Measurements from ENCODE around the gene PCLO. TPM values are rescaled to one million over a fixed set of nuclear protein-coding genes. Genes with fewer than 3 reads are reported as not detected.

The PCLO gene
- total RNA-seq, 1 donor from 2014 or later: 5.2 TPM

DNA sequence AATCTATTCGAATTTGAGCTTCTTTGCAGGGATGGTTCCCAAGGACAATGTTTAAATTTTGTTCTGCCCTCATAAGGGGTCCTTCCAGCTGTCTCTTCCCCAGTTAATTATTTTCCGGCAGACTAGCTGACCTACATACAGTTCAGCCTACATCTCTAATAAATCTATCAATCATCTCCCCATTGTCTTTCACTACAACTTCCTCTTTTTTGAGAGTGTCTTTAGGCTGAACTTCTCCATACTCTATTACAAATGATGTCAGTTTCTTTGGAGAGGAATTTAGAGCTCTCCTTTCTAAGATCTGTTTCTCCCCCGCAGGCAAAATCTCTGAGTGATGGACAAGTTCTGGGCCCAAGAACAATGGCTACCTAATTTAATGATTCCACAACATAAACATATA, 122.2 kb downstream of the PCLO start:
- DNase-seq (ENCODE audit: low read depth): no peak

DNA sequence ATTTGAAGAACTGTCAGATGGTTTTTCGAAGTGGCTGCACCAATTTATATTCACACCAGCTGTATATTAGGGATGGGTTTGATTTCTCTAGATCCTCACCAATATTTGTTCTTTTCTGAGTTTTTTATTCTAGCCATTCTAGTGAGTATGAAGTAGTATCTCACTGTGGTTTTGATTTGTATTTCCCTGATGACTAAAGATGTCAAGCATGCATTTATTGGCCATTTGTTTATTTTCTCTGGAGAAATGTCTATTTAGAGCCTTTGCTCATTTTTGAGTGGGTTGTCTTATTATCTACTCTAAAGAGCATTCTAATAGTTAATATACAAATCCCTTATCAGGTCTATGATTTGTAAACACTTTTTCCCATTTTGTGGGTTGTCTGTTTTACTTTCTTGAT, 123.9 kb downstream of the PCLO start:
- DNase-seq (ENCODE audit: low read depth): peak; percentile 23

DNA sequence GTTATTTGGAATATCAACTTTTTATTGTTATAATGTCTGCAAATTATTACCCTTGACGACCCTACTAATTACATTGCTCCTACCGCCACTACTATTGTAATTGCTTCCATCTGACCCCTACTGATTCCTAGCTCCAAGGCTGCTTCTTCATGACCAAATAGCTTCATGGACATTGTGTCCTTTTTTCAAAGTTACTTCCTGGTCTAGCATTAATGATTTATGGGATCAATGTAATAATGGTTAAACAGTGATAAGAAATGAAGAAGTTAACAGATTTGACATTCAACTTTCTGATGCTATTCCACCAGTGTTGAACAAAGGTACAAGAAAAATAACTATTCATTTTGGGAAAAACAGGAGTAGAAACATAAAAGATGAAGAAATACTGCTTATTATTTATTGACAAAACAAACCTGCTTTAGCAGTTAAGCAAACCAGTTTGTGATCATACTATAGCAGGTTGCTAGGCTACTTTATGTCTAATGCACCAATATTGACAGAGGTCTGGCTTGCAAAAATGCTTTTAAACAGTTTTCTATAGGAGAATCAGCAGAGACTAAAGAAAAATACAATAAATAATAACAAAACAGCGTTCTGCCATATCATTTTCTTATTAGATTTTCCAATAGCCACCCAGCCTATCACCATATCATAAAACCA, 125.8 kb downstream of the PCLO start:
- DNase-seq (ENCODE audit: low read depth): peak; percentile 58

DNA sequence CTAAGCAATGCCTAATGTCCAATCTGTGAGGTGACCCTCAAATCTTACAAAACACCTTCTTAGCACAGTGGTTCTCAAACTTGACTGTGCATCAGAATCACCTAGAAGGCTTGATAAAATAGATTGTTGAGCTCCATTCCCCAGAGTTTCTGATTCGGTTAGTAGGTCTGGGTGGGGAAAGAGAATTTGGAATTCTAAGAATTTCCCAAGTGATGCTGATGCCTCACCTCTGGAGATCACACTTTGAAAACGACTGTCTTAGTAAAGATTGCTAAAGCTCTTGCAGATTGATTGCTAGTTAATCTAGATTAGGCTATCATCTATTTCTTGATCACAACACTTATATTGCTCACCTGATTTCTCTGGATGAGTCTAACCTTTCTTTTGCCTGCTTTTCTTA, 126.6 kb downstream of the PCLO start:
- no peak for DNase-seq (ENCODE audit: low read depth)

DNA sequence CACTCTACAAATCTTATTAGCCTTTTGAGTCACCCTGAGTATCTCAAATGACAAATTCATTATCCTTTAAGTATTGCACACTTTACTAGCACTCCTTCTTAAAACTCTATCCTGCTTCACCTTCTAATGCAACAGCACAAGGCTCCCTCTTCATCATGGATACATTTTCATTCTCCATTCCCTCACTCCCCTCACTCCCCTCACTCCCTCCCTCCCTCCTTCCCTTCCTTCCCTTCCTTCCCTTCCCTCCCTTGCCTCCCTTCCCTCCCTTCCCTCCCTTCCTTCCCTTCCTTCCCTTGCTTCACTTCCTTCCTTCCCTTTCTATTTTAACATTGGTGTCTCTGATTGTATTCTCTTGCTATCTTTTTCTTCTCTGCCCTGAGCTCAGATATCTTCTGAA, 130.5 kb downstream of the PCLO start:
- no peak for DNase-seq (ENCODE audit: low read depth)

DNA sequence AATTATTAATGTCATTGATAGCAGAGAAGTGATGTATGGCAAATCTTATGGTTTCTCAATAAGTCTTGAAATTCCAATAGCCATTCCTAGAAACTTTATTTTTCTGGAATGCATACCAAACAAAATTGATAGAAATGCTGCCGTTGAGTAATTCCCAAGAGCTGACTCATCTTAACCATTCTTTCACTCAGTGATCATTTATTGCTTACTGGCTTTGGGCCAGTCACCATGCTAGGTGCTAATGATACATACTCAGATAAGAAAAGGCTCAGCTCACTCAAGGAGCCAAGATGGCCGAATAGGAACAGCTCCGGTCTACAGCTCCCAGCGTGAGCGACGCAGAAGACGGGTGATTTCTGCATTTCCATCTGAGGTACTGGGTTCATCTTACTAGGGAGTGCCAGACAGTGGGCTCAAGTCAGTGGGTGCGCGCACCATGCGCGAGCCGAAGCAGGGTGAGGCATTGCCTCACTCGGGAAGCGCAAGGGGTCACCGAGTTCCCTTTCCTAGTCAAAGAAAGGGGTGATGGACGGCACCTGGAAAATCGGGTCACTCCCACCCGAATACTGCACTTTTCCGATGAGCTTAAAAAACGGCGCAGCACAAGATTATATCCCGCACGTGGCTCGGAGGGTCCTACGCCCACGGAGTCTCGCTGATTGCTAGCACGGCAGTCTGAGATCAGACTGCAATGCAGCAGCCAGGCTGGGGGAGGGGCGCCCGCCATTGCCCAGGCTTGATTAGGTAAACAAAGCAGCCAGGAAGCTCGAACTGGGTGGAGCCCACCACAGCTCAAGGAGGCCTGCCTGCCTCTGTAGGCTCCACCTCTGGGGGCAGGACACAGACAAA, 138.6 kb downstream of the PCLO start:
- DNase-seq (ENCODE audit: low read depth): peak; percentile 88

DNA sequence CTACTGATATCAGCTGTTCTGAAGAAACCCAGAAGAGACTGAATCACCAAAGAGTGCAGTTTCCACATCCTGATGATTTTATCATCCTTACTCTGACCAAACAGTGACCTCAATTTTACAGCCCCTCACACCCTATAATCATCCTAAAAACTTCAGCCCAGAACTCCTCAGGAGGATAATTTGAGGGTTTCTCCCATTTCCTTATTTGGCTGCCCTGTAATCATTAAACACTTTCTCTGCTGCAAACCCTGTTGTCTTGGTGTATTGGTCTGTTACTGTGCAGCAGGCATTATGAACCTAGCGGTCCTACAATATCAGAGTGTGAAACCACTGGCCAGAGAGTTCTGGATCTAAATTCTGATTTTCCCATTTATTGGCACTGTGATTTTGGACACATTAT, 141.7 kb downstream of the PCLO start:
- no peak for DNase-seq (ENCODE audit: low read depth)

DNA sequence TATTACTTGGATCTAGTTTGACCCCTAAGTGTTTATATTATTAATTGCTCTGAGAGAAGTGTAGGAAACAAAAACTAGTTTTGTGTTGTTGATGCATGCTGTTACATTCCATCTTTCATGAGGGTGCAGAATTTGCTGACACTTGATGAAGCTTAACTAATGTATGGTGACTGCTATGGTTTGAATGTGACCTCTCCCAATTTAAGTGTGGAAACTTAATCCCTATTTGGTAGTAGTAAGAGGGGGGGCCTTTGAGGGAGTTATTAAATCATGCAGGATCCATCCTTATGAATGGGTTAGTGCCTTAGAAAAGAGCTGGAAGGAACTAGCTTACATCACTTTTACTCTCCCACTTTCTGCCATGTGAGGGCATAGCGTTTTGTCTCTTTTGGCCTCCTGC, 142.5 kb downstream of the PCLO start:
- DNase-seq (ENCODE audit: low read depth): no peak

DNA sequence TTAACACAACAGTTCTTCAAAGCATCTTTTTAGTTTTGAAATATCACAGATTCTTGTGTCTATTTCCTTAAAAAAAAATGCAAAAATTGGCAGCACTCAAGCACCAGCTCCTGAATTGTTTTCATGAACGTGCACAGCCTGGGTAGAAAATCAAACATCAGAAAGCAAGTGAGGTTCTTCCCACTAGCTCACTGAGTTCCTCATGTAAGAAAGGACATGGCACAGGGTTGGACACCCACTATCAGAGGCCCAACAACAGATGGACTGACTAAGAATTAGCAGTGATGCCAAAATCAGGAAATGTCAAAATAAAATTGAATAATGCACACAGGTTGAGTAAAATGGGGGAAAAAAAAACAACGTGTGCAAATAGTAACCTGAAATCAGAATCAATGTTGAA, 146.8 kb downstream of the PCLO start:
- DNase-seq (ENCODE audit: low read depth): no peak

DNA sequence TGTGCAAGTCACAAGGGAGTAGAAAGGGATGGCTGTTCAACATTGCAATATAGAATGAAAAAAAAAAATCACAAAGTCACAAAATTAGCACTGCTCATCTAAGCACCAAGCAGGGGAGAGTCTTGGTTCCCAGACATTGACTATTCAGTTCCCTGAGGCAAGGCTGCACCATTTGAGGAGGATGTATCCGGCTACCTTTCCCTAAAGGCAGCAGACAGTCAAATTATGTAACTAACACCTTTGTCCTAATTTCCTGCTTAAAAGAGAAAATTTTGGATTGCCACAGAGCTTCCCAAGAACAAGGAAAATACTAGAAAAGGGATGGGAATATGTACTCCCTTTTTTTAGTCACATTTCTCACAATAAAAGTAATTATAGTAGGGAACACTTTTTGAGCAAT, 148.1 kb downstream of the PCLO start:
- no peak for DNase-seq (ENCODE audit: low read depth)

DNA sequence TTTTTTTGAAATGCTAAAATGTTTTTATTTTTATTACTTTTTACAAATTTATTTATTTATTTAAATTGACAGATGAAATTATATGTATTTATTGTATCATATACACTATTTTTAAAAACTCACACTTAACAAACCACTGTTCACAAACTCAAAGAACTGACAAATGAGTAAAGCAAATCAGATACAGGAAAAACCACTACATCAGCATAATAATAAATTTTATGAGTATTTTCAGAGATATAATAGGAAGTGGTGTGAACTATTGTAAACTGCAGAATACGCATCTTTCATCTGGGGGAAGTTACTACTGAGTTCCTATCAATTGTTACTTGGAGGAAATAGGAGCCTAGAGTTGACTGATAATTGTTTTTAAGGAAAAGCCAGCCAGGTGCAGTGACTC, 150.7 kb downstream of the PCLO start:
- no peak for DNase-seq (ENCODE audit: low read depth)

DNA sequence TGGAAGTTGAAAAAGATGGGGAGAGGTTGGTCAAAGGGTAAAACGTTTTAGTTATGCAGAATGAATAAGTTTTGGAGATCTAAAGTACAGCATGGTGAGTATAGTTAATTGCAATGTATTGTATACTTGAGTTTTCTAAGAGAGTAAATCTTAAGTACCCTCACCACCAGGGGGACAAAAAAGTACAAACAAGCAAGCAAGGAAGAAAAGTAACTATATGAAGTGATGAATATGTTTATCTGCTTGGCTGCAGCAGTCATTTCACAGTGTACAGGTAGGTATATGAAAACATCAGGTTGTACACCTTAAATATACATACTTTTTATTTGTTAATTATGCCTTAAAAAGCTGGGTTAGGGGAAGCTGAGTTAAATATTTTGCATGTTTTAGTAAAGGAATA, 157.3 kb downstream of the PCLO start:
- DNase-seq (ENCODE audit: low read depth): peak; percentile 6

DNA sequence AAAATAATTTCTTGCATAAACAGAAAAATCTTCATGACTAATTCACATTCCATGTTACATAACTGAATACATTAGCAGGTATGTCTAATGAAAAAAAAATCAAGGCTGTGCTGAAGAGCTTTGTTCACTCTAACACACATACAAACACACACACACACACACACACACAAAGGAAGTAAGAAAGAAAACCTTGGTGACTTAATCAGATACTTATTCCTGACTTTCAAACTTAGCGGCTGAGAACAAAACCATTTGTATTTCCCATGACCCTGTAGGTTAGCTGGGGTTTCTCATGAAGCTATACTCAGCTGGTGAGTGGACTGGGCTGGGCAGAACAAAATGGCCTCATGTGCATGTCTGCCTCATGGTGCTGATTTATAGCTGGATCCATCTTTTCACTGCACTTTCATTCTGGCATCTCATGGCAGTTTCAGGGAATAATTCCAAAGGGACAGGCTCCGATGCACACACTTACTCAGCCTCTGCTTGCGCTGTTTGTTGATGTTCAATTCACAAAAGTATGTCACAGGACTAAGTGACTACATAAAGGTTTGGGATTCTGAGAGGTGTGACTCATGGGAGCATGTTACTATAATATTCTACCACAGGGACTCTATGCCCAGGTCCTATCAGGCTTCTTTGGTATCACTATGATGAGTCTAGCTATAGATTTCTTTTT, 161.2 kb downstream of the PCLO start:
- DNase-seq (ENCODE audit: low read depth): peak; percentile 84

DNA sequence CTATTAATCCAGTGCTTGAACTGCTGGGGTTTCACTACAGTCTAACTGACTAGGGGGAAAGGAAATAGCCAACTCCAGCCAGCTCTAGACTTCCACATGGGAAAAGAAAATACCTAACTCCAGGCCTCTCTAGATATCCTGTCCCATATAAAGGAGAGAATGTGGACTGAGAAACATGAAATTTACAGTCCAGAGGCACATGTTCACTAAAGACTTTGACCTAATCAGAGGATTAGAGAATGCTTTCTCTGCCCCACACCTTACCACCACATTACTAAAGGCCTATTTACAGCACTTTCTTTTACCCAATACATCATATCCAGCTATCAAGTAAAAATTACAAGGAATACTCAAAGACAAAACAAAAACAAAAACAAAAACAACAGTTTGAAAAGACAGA, 164.2 kb downstream of the PCLO start:
- no peak for DNase-seq (ENCODE audit: low read depth)

DNA sequence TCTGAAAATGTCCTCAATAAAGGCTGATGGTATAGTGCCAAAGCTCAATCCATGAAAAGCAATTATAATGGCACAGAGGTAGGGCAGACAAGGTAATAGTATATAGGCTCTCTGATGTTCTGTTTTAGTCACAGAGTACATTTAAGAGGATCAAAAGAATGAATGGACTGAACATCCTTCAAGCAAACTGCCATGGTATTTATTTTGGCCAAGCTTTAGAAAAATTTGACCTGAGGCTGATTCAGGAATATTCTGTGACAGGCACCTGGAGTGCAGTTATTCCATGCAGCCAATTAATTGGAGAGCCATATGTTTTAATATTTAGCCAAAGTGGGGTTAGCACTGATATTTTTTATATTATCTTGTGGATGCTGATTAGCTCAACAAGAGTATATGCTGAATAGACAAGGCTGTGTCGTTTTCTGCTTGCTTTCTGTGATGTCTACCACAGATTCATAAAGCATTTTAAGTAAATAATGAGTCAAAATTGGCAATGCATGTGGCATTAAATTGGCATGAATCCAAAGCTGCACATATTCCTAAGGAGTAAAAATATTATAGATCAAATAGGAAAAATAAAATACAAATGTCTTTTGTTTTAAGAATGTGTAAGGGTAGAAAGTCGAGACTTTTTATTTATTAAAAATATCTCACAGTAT, 177.4 kb downstream of the PCLO start:
- DNase-seq (ENCODE audit: low read depth): peak; percentile 7

DNA sequence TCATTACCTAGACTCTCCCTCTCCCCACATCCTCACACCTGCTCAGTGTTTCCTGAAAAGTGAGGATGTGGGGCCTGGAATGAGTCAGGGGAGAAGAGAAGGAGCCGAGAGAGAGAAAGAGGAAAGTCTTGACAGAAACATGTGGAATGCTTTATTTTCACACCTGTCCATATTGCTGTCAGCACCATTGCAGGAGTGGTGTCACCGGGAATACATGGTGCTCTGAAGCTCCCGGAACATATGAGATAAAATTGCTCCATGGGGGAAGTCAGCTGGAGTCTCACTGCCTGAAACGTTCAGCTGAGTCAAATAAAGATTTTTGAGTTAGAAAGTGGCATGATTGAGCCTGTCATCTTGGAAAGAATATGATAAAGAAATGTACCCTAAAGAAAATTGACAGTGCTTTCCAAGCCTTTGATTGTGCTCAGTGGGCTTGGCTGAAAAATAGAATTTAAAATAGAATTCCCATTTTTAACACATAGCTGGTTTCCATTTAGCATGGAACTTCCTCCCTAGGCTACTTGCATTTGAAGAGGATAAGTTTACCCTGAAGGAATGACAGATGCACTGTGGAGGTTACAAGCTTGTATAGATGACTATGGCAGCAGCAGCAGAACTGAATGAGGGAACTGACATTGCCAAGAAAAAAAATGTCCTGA, 182.4 kb downstream of the PCLO start:
- DNase-seq (ENCODE audit: low read depth): no peak

DNA sequence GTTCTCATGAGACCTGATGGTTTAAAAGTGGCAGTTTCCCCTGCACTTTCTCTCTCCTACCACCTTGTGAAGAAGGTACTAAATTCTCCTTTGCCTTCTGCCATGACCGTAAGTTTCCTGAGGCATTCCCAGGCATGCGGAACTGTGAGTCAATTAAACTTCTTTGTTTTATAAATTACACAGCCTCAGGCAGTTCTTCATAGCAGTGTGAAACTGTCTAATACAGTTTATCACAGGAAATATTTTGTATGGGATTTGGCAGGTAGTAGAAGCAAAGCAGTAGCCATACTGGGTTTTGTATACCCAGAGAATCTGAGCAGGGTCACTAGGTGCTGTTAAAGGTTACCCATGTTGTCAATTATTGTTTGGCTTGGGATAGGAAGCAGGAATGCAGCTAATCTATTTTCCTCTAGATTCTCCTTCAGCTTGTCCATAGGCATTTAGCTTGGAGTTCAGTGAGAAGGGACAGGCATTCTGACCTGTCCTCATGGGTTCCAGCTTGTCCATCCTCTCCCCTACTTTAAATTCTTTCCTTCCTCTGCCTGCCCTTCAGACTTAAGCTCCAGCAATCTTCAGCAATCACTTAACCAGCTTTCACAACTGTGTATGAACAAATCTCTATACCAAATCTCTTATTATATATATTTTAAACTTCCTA, 186.7 kb downstream of the PCLO start:
- peak; percentile 93 for DNase-seq (ENCODE audit: low read depth)

DNA sequence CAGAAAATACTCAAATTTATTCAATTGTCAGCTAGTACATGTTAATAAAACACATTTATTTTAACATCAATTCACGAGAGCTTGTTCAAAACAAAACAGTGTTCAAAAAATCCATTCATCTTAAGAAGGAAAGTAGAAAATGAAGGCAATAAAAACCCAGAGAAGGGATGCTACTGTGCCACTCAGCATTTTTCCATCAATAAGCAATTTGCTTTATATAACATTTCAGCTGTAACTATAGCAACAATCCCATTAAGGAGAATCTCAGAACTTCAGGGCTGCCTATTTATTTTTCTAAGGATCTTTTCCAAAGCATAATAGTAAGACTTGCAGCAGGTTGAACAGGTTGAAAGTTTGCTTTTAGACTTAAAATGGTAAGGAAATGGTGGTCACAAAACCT, 190.5 kb downstream of the PCLO start:
- no peak for DNase-seq (ENCODE audit: low read depth)

DNA sequence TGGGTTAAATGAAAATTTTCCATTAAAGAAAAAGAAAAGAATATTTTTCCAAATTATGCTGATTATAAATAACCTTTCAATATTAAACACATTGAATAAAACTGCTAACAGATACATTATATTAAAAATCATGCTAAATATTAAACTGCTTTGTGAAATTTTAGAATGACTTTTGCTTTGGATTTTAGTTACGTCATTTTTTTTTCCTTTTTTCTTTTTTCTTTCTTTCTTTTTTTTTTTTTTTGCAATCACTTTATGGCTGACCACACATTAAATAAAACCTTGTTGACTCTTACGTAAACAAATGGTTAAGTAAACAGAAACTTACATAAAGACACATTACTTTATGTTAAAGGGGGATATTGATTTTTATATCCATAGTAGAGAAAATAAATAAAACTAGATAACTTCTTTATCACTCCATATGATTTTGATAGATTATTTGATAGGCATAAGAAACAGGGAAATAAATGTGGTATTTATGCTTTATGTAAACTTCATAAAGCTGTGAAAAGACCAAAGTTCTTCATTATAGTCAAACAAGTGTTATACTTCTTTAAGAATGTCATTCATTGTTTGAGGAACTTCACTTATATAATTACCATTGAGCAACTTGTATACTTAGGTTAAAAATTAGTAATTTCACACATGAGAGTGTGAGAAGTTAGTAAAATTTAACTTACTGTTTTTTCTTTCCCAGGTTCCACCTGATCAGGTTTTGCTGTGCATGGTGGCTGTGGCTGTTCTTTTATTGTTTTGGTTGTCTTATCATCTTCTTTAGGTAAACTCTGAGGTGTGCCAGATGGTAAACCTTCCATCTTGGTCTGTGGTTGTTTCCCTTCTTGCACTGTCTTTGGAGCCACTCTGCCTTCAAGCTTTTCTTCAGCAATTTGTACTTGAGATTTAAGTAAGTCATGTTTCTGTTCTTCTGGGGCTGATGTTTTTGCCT, 197.3 kb downstream of the PCLO start:
- DNase-seq (ENCODE audit: low read depth): peak; percentile 67

Data from renal cortical epithelial cell (primary cell).